Suprapubic skin (tissue), 4 donors: Measurements from ENCODE around the gene LIN28B. TPM values are rescaled to one million over a fixed set of nuclear protein-coding genes. Genes with fewer than 3 reads are reported as not detected.

Experiments used
- DNase-seq, 2 donors: peaks; one replicate each; pipeline ENCODE4 v3.0.0-alpha.2; 2019; ENCODE audit warnings: low spot score in 2 of 2
- H3K27ac ChIP-seq: fragments of 200-600 bp; sonication (generic); one replicate; pipeline ENCODE4 v1.5.1; 2019
- H3K27me3 ChIP-seq: fragments of 200-600 bp; sonication (generic); one replicate; pipeline ENCODE4 v1.5.1; 2019
- H3K36me3 ChIP-seq: fragments of 200-600 bp; sonication (generic); one replicate; pipeline ENCODE4 v1.5.1; 2019
- H3K4me1 ChIP-seq: fragments of 200-600 bp; sonication (generic); one replicate; pipeline ENCODE4 v1.5.1; 2019
- H3K4me3 ChIP-seq: fragments of 200-600 bp; sonication (generic); one replicate; pipeline ENCODE4 v1.5.1; 2019; ENCODE audit warnings: mild to moderate bottlenecking
- H3K9me3 ChIP-seq: fragments of 200-600 bp; sonication (generic); one replicate; pipeline ENCODE4 v1.5.1; 2019
- CTCF ChIP-seq, 2 donors: fragments of 200-600 bp in 1 of 2; fragments of 450-650 bp in 1 of 2; sonication (generic) in 1 of 2; IDR thresholded peaks; one replicate each; pipeline ENCODE4 v1.5.1; 2016 to 2019; ENCODE audit warnings: antibody characterized with exemption in 2 of 2, mild to moderate bottlenecking in 1 of 2, moderate library complexity in 1 of 2
- EP300 ChIP-seq: sonication (generic); formaldehyde crosslinking; IDR thresholded peaks from one replicate; pipeline ENCODE4 v1.6.1; 2017; ENCODE audit warnings: antibody characterized with exemption
- POLR2A ChIP-seq, 2 donors: fragments of 450-650 bp; IDR thresholded peaks; one replicate each; pipeline ENCODE4 v1.6.1; 2017; ENCODE audit warnings: antibody characterized with exemption in 2 of 2, mild to moderate bottlenecking in 2 of 2, moderate library complexity in 2 of 2
- POLR2AphosphoS5 ChIP-seq, 3 donors: sonication (generic); formaldehyde crosslinking; IDR thresholded peaks; one replicate each; pipeline ENCODE4 v1.6.1; 2017; ENCODE audit warnings: antibody characterized with exemption in 3 of 3
- WGBS: methylation state at CpG from one replicate; pipeline ENCODE4 v1.1.5; 2018; 5-methylcytosine and 5-hydroxymethylcytosine counted together
- total RNA-seq, 4 donors: library from RNA; depleted of rRNA; stranded (reverse); fragments of >200 nt; gene quantifications; one replicate each; pipeline ENCODE4 v1.1.0, GENCODE V29; 2016

Gene LIN28B
- total RNA-seq, 4 donors from 2014 or later = not detected

- peaks cover 5% of the 10 kb centered on the region for H3K27me3 ChIP-seq
- no peaks in the 10 kb centered on the region for H3K36me3 ChIP-seq
- no peak overlapping the region for H3K27ac ChIP-seq
- no peaks in the 10 kb centered on the region for H3K9me3 ChIP-seq
- no peak overlapping the region for H3K4me3 ChIP-seq
- whole genome bisulfite sequencing = 58% methylated on average over 1 of the region's 1 CpG
- TF ChIP-seq CTCF (IDR thresholded peaks at IDR 0.05) (no peak), POLR2AphosphoS5 (IDR thresholded peaks at IDR 0.05) (no peak)
- no peaks in the 10 kb centered on the region for H3K4me1 ChIP-seq
- DNase-seq = no peak
These were observed 100.3 kb downstream of the LIN28B start for GRCh38 chr6:105057160-105057559.

- H3K27me3 ChIP-seq = peaks cover 5% of the 10 kb centered on the region
- no peak overlapping the region for H3K4me3 ChIP-seq
- no peaks in the 10 kb centered on the region for H3K4me1 ChIP-seq
- H3K9me3 ChIP-seq = no peaks in the 10 kb centered on the region
- no peak for DNase-seq
- no peak overlapping the region for H3K27ac ChIP-seq
- no peaks in the 10 kb centered on the region for H3K36me3 ChIP-seq
- TF ChIP-seq CTCF (IDR thresholded peaks at IDR 0.05) (no peak), POLR2AphosphoS5 (IDR thresholded peaks at IDR 0.05) (no peak), POLR2A (IDR thresholded peaks at IDR 0.05) (no peak), EP300 (no peak)
These were observed 101.4 kb downstream of the LIN28B start for GRCh38 chr6:105058316-105058715.

- Histone ChIP-seq H3K27me3 (peaks cover 5% of the 10 kb centered on the region), H3K4me3 (no peak overlapping the region), H3K36me3 (no peaks in the 10 kb centered on the region), H3K4me1 (no peaks in the 10 kb centered on the region), H3K27ac (no peak overlapping the region), H3K9me3 (no peaks in the 10 kb centered on the region)
- TF ChIP-seq CTCF (IDR thresholded peaks at IDR 0.05) (no peak), POLR2AphosphoS5 (IDR thresholded peaks at IDR 0.05) (no peak), EP300 (no peak), POLR2A (IDR thresholded peaks at IDR 0.05) (no peak)
- WGBS = 47% methylated on average over 4 of the region's 4 CpGs
- DNase-seq = no peak
These were observed 101.9 kb downstream of the LIN28B start for GRCh38 chr6:105058846-105059245.

GRCh38 chr6:105066233-105066632, 109.3 kb downstream of the LIN28B start:
- H3K4me3 ChIP-seq = no peak overlapping the region
- TF ChIP-seq EP300 = no peak
- TF ChIP-seq CTCF (IDR thresholded peaks at IDR 0.05) = no peak
- TF ChIP-seq POLR2A (IDR thresholded peaks at IDR 0.05) = no peak
- no peak for TF ChIP-seq POLR2AphosphoS5 (IDR thresholded peaks at IDR 0.05)
- no peaks in the 10 kb centered on the region for H3K9me3 ChIP-seq
- DNase-seq = no peak
- peaks cover 32% of the 10 kb centered on the region for H3K27me3 ChIP-seq
- no peaks in the 10 kb centered on the region for H3K36me3 ChIP-seq
- WGBS = 68% methylated on average over 3 of the region's 3 CpGs
- no peak overlapping the region for H3K27ac ChIP-seq
- no peaks in the 10 kb centered on the region for H3K4me1 ChIP-seq

- peaks cover 31% of the 10 kb centered on the region for H3K27me3 ChIP-seq
- H3K4me3 ChIP-seq = no peak overlapping the region
- no peak overlapping the region for H3K27ac ChIP-seq
- DNase-seq = no peak
- no peaks in the 10 kb centered on the region for H3K4me1 ChIP-seq
- TF ChIP-seq CTCF (IDR thresholded peaks at IDR 0.05) = no peak
- TF ChIP-seq EP300 = no peak
- TF ChIP-seq POLR2AphosphoS5 (IDR thresholded peaks at IDR 0.05) = no peak
- TF ChIP-seq POLR2A (IDR thresholded peaks at IDR 0.05) = no peak
- no peaks in the 10 kb centered on the region for H3K9me3 ChIP-seq
- H3K36me3 ChIP-seq = no peaks in the 10 kb centered on the region
- WGBS = 59% methylated on average over 3 of the region's 3 CpGs
These were observed 109.9 kb downstream of the LIN28B start for GRCh38 chr6:105066836-105067235.
